Prostate gland (tissue), 2 donors: ENCODE measurements around the gene CAMKMT.

Experiments used
- POLR2A ChIP-seq: fragments of 450-650 bp; IDR thresholded peaks from one replicate; pipeline ENCODE4 v1.6.1; 2016; ENCODE audit warnings: antibody characterized with exemption, mild to moderate bottlenecking
- TF ChIP-seq, protein P1 (sequence below), 4 experiments: fragments of 200-600 bp in 2 of 4; fragments of 450-650 bp in 2 of 4; sonication (generic) in 2 of 4; IDR thresholded peaks; 1 replicate in 3 of 4; 2 replicates in 1 of 4; pipeline ENCODE4 v1.5.1; 2016 to 2019; ENCODE audit warnings: antibody characterized with exemption in 4 of 4, mild to moderate bottlenecking in 2 of 4, moderate library complexity in 2 of 4

DNA sequence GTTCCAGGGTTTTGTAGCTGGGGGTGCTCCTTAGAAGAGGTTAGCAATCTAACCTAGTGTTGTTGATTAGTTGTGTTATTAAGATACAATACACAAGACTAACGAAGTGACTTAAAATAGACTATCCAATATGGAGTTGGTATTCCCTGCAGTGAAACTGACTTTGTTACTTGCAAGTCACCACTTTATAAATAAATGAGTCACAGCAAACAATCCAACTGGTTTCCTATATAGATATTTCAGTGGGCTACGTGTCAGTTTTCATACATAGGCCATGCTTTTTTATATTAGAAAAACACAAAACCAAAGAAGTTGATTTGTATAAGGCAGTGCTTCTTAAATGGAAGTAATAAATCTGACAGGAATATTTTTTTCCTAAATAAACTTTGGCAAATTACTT lies 274.0 kb downstream of the CAMKMT start:
- no peak for TF ChIP-seq POLR2A
- TF ChIP-seq, protein P1, sequence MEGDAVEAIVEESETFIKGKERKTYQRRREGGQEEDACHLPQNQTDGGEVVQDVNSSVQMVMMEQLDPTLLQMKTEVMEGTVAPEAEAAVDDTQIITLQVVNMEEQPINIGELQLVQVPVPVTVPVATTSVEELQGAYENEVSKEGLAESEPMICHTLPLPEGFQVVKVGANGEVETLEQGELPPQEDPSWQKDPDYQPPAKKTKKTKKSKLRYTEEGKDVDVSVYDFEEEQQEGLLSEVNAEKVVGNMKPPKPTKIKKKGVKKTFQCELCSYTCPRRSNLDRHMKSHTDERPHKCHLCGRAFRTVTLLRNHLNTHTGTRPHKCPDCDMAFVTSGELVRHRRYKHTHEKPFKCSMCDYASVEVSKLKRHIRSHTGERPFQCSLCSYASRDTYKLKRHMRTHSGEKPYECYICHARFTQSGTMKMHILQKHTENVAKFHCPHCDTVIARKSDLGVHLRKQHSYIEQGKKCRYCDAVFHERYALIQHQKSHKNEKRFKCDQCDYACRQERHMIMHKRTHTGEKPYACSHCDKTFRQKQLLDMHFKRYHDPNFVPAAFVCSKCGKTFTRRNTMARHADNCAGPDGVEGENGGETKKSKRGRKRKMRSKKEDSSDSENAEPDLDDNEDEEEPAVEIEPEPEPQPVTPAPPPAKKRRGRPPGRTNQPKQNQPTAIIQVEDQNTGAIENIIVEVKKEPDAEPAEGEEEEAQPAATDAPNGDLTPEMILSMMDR (IDR thresholded peaks at IDR 0.05): no peak
